ENCODE data around the gene SNRPA1.
A peak's percentile ranks its signal among the peaks of the same experiment; 100 is the strongest.

The SNRPA1 gene

DNA sequence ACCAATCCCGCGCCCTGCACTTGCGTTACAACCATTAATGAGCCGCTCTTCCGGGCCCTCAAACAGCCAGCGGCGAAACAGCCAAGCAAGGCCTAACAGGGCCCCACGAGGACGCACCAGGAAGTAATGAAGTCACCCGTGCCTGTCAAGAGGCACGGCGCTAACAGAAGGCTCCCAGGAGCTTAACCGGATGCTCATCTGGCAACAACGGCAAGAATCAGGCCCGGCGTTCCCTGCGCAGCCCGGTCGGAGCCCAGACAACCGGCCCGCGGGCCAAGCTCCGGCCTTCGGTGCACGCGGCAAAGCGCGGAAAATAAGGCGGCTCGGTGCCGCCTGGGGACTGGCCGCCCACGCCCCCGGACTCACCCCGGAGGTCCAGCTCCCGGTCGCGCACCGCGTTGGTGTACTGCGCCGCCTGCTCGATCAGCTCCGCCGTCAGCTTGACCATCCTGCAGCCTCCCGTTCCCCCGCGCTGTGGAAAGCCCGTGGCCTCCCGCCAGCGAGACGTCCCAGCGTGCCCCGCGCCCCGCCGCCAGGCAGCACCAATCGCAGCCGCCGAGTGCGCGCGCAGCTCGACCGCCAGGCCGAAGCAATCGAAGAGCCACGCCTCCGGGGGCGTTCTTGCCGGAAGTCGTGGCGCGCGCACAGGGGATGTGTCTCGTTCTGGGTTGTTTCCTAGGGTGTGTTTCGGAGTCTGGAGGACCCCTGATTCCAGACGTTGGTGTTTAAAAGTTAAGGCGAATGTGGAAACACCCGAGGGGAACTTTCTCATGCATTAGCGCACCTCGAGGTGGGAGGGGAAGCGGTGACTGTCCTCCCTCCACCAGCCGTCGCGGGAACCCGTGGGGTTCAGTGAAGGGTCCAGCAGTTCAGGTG is at the start of gene SNRPA1:
SNRPA1 (minus strand) TSS at position 518 of the 876 bp plus-strand sequence; CDS start at position 448, 70 bp downstream.
- peak; percentile 99 for DNase-seq

DNA sequence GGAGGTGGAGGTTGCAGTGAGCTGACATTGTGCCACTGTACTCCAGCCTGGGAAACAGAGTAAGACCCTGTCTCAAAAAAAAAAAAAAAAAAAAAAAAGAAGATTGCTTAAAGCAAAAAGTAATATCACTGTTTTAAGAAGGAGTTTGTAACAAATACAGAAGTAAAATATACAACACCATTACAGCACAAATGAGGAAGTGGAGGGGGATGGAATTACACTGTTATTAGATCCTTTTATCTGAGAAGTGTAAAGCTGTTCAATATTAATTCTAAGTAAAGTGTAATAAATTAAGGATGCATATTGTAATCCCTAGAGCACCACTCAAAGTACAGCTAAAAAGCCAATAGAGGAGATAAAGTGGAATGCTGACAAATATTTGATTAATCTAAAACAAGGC is 47.0 kb upstream of the SNRPA1 start:
- DNase-seq, result no peak

DNA sequence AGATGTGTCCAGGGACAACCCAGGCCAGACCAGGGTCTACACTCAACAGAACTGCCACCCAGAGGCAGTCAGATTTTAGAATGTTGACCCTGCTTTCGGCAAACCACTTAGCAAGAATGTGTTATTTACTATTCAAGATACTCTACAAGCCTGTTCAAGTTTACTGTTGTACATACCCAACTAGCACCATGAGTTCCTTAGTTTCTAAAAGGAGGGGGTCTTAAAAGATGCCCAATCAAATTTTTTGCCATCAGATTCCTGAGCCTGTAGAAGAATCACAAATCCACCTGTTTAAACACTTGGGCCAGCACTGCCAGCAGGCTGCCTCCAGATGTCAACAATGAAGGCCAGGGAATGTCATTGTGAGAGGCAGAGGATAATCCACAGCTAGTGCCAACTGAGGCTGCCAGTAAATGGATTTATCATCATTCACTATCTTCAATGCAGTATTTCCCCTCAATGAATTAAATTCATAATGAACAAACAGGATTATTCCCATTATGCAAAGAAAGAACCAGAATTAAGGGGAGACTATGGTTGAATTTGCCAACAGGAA is 43.5 kb upstream of the SNRPA1 start:
- no peak for DNase-seq

DNA sequence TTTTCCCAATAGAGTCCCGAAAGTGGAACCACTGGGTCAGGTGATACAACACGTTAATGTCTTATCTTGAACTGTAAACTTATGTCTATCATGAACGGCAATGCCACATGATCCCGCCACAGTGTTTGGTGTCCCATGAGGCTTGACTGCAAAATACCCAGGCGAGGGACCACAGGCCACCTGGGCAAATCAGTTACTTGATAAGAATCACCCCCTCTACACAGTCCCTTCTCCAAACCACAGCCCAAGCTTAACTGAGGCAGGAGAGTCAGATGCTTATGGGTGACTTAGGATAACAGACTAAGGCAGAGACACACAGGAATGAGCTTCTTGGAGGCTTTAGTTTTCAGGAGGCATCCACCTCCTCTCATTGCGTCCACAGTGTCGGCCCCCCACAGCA is 42.9 kb upstream of the SNRPA1 start:
- no peak for DNase-seq

DNA sequence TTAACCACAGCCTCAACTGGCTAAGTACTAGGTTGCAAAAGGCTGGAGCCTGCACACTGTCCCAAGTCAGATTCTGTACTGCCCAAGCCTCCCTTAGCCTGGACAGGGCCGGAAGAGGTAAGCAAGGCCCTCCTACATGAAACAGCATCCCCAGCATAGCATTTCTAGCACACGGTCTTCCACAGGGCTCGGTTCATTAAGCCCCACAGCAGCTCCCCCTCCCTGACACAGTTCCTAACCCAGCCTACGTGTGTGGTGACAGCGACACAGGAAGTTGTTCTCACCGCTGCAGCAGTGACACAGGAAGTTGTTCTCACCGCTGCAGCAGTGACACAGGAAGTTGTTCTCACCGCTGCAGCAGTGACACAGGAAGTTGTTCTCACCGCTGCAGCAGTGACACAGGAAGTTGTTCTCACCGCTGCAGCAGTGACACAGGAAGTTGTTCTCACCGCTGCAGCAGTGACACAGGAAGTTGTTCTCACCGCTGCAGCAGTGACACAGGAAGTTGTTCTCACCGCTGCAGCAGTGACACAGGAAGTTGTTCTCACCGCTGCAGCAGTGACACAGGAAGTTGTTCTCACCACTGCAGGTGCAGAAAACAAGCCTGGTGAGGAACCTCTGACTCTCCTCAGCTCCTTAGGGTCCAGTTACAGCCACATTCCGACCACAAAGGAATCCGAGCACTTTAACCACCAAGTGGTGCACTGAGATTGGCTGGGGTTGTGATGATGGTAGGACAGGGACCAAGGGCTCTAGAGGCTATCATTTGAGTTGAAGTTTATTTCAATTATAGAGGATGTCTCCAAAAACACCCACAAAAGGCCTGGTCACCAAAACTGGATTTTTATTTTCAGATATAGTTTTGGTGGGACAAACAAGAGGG is 39.1 kb upstream of the SNRPA1 start:
- peak; percentile 61 for DNase-seq

DNA sequence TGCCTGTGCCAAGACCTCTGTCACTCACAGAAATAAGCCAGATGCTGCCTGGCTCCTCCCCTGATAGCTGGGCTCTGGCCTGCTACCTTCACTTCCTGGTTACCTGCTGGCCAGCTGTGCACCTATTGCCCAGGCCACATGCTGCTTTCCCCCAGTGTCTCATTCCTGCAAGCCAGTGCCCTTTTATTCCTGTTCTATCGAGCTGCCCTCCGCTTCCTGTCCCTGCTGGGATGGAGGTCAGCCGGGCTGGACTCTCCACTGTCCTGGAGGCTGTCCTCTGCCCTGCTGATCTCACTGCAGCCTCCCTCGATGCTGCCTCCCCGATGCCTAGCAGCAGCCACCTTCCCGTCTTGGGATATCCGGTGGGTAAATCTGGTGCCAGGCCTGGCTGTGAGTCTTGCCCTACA is 37.0 kb upstream of the SNRPA1 start:
- DNase-seq, result no peak

DNA sequence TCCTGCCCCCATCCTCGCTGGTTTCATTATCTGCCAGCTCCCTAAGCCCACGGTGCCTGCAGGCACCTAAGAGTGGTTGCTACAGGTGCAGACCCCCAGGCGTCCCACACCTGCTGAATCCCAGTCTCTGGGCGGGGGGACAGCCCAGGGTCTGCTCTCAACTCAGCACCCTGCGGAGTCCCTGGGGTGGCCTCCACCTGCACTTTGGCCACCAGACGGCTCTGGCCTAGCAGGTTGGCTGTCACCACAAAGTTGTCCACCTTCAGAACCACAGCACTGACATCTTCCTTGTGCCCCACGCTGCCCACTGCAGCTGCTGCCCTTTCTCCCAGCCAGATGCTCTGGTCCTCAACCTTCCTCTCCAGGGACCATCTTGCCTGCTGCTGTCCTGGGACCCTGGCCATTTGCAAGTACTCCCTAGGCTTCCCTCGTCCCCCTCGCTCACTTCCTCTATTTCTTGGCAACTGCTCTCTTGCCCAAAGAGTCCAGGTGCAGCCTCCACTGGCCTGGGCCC is 34.9 kb upstream of the SNRPA1 start:
- DNase-seq, result no peak

DNA sequence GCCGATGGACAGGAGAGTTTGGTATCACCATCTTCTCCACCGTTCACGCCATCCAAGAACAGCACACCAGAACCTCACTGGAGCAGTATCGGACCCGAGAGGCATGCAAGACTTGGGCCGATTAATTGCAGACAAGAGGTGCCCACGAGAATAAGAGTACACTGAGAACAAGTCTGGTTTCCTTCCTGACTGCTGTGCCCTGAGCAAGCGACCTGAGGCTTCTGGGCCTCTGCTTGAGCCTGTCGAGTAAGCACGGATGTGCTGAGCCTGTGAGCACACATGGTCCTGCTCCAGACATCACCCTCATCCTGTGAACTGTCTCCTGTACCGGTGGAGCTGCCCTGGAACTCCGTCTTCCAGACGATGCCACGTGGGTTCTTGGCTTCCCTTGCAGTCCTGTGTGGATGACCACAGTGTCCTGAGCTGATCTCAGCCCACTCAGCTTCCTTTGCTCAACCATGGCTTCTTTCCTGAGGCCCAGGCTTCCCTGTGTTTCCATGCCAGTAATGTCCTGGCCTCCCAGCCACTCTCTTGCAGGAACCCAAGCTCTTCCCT is 34.3 kb upstream of the SNRPA1 start:
- DNase-seq, result no peak

DNA sequence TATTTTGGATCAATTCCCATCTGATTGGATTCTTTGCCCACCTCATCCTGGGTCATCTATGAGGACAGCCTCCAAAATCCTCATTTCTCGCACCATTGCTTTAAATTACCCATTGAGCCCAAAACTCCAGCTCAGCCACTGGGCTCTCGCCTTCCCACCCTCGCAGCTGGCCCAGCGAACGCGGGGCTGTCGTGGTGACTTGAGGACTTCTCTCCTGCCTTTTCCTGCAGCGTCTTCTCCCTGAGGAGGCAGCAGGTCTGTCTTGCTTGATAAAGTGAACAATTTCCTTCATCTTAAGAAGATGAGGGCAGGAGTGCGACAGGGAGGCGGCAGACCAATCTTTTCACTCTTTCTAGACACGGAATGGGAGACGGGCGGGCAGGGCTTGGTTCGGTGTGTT is 33.0 kb upstream of the SNRPA1 start:
- no peak for DNase-seq

DNA sequence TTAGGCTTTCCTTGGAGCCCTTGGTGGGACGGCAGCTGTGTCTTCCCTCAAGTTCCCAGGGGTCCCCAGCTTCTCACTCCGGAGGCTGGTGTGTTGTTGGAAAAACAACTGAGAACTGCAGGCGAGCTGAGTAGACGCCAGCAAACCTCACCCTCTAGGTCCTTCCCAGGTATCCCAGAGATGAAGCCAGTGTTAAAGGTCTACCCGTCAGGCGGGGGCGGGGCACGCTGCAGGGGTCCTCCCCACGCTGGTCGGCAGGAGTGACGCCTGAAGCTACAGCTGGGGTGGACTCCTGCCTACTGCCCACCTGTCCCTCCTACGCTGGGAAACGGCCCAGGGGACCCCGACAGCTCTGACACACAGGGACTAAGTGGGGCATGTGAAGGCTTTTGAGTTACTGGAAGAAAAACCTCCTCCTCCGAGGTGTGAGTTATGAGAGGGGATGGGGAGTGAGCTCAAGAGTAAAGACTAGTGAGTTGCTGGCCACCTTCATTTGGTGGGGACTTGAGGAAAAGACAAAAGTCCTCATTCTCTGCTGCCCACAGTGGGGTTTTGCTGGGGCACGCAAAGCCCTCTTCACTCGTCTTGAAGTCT is 32.2 kb upstream of the SNRPA1 start:
- DNase-seq, result no peak

DNA sequence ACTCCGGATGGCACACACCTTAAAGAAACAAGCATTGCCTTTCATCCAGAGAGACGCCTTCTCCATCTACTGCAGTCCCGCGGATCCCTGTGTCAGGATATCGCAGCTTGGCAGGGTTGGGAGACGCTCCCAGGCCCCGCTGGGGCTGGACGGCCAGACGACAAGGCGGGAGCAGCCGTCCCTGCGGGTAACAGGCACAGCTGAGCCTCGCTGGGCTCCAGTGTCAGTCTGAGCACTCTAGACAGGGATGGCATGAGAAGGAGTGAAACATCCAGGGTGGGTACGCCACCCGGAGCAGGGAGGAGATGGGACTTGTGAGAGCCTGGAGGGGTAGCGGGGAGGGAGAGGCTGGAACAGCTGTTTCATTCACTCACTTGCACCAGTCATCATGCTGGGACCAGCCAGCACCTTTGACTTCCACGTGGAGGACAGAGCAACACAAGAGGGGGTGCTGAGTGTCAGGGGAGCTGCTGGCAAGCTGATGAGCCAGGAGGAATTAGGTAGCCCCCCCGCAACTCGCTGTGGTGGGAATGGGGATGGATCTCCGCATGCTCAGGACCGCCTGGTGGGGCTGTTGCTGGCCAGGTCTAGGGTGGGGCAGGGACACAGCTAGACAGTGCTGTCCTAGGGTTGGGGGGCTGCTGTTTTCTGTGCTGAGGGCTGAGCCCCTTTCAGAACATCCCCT is 31.6 kb upstream of the SNRPA1 start:
- DNase-seq, result no peak

DNA sequence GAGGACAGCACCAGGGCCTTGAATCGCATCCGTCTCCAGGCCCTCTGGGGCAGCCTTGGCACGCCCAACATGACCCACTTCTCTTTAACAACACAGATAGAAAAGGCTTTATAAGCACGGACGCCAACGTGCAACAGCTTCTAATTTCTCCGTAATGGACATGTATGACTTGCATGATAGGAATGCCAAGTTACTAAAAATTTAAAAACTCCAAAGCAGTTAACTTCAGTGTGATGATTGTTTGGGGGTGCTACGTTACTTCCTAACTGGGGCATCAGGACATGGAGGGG is 30.9 kb upstream of the SNRPA1 start:
- DNase-seq, result no peak

DNA sequence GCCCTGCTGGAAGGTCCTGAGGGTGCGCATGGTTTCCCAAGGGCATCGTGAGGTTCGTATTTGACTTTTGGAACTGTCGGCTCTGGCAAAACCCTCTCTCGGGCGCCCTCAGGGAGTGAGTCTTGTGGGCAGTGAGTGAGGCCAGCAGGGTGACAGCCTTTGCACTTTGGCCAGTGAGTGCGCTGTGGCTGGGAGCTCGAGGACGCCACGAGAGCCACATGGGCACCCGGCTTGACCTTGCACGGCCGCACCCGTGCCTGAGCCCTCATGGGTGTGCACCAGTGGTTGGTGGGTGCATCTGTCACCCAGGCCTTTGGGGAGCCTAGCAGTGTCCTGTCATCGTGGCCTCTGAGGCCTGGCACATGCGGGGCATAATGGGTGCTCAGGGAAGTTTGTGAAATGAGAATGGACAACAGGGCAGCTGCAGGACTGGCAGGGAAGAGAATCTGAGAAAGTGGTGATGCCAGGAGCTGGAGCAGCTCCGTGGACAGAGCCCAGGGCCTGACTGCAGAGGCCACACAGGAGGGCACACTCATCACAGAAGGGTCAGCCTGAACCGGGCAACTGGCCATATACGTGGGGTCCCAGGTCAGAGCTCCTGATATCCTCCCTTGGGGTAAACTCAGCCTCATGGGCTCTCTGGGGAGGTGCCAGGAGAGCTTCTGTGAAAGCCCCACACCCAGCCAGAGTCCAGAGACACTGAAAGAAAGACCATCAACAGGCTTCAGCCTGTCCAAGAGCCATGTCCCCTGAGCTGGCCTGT is 30.4 kb upstream of the SNRPA1 start:
- DNase-seq, result no peak

DNA sequence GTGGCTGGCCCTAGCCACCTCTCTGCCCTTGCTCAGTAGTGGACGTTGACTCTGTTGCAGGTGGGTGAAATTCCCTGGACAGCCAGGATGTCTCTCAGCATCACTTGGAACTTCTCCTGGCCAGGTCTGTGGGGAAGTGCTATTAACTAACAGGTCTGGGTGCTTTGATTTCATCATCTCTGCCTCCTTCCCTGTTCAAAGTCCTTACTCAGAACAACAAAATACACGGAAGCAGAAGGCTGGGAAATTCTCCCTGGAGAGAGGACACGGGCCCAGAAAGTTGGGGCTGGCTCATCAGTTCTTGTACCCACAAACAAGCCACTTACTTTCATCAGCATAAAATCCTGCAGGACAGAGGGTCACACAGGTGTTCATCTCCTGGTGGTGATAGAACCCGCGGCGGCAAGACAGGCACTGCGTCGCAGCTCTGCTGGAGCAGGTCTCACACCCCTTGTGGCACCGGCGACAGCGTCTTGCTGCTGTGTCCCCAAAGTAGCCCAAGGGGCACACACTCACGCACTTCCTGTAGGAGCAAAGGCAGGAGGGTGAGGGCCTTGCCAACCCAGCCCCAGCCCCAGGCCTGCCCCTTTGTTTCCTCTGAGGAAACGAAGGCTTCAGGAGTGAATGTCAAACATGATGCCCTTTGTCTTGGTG is 29.6 kb upstream of the SNRPA1 start:
- DNase-seq, result no peak

DNA sequence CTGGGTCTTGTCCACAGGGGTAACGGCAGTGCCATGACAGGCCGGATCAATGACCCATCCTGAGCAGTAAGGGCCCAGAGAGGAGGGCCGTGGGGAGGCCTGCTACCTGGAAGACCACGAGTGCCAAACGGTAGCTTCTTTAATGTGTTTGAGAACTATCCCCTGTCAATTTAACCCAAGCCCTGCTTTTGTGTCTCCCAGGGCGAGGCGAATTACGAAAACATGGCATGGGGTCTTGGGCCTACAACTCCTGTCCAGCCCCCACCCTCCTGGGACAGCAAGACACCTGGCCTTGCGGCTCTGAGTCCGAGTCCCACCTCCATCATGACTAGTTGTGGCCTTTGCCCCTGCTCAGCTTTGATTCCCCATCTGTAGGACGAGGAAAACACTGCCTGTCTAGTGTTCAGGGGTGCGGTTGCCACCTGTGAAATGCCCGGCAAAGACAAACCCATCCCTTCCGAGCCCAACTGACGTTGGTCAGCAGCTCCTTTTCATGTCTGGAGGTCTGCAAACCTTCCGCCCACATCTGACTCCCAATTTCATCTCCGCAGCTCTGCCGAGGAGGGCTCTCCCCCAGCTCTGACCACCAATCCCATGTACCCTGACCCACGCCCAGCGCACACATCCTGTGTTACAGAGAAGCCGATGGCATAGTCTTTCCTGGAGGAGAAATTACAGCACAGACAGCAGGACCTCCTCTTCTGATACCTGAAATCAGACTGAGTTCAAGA is 28.9 kb upstream of the SNRPA1 start:
- no peak for DNase-seq

DNA sequence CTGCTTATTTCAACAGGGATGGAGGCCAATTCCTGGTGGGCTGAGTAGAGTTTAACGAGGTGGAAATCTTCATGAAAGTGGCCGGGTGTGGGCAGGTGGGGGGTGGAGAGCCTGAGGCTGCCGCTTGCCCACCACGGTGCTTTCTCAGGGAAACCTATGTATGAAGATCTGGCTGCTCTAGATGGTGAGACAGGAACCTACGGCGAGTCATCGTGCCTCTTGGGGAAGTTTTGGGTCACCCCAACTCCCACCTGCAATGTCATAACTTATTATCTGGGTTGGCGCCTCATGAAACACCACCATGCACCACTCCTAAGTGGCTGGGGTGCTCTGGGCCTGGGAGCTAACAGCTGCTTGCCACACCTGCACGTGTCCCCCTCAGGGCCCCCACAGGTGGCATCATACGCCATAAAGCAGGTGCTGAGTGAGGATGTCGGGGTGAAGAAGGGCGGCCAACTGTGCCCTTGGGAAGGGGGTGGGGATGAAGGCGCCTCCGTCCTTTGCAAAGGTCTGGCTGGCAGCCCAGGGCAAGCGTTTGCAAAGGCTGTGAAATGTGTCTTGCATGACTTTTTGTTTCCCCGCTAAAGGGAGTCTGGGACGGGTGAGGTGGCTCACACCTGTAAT is 27.9 kb upstream of the SNRPA1 start:
- no peak for DNase-seq

DNA sequence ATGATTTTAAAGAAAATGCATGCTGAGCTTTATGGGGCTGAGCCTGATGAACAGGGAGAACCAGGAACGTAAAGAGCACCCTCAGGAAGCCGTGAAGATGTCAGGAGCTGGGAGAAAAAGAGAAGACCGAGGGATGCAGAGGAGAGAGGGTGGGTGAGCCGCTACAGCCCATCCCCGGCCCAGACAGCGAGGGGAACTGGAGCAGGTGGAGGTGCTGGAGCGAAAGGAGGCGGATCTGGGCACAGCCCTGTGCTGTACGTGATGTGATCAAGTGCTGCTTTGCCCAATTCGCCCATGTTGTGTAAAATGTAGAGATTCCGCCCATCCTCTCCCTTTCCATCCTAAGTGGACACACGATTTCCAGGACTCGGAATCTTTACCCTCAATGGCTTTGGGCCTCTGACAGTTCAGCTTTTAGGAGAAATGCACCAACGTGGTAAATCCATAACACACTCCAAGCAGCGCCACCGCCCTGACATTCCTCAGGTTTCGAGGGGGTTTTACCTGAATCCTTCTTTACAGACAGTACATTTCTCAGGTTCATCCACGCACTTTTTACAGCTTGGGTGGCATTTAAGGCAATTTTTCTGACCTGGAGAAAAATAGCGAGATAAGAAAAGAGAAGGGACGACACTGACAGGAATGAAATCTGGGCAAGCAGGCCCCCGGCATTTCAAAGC is 27.1 kb upstream of the SNRPA1 start:
- DNase-seq, result no peak

DNA sequence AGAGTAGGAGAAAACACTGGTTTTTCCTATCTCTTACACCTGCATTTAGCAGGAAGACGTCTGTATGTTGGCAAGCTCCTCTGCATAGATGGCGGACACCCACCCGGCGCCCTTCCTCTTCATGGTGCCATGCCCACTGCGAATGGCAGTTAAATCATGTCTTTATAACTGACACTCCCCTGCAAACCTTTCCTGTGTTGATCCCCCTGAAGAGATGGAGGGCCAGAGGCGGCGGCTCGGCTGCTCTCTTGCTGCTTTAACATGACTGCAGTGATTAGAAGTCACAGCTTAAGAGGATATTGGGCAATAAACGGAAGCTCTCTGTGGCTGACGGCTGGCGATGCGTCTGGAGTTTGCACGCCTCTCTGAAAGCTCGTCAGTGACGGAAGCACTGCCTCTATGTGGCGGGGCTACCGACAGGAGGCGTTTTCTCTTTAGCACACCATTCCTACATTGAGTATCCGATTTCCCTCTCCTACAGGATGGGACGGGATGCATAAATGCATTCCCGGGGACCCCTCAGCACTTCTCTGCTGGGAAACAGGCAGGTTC is 25.5 kb upstream of the SNRPA1 start:
- peak; percentile 69 for DNase-seq

DNA sequence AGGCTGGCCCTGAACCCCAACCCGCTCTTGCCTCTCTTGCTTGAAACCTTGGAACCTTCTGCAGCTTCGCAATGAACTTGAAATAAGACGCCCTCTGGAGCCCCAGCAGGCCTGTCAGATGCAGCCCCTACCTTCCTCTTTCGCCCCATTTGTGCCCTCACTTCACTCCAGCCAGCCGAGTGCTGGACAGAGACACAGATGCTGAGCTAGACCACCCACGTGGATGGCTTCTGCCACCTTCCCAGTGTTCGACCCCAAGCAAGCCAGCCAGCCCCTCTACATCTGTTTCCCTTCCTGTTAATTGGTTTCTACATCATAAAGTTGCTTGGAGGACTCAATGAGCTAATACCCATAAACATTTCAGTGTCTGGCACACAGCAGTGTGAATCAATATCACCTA is 23.8 kb upstream of the SNRPA1 start:
- no peak for DNase-seq
